ENCODE data around the gene UBE2D1. TPM values are rescaled to one million over a fixed set of nuclear protein-coding genes. Genes with fewer than 3 reads are reported as not detected.

Gene UBE2D1
- total RNA-seq, 1 experiment from 2014 or later: 13.6 TPM

GRCh38 chr10:58384999-58385783, 50.4 kb downstream of the UBE2D1 start, which contains the start of gene TFAM:
Gene TFAM (plus strand): TSS chr10:58385410. CDS start chr10:58385548, 138 bp downstream.
- H3F3A ChIP-seq (ENCODE audit: low read length, unreplicated experiment): no peaks in the 10 kb centered on the region
- peak within 1 kb of the TSS; percentile 87 for H3K4me3 ChIP-seq (ENCODE audit: low read length)
- peak within 1 kb of the TSS; percentile 92 for H3K9ac ChIP-seq (ENCODE audit: low read length)
- H3K79me2 ChIP-seq (ENCODE audit: low read length): peaks cover 57% of the 10 kb centered on the region
- ATAC-seq (peak; percentile 87), DNase-seq (peak; percentile 95)
- no peaks in the 10 kb centered on the region for H3K9me2 ChIP-seq (replicated peaks; ENCODE audit: low read length)
- intact Hi-C loops (cut with micrococcal nuclease): loop anchor here (1.0 to 5.0 kb wide), 5 partner anchors 32 to 116 kb away; partner anchors contain the start of gene CISD1
- H3K36me3 ChIP-seq (ENCODE audit: low read depth, low read length): peaks cover 36% of the 10 kb centered on the region
- peak within 1 kb of the TSS; percentile 55 for H3K27ac ChIP-seq (ENCODE audit: low read length)
- TSS peak; percentile 65 for BruUV-seq (replicated peaks)
- no peaks in the 10 kb centered on the region for H3K27me3 ChIP-seq (ENCODE audit: low read length)
- H3K4me1 ChIP-seq (ENCODE audit: insufficient read depth, low read length): peaks cover 25% of the 10 kb centered on the region
- TF ChIP-seq EZH2 (IDR thresholded peaks at IDR 0.05; ENCODE audit: low read length, unreplicated experiment) (no peak), CTCF (conservative IDR thresholded peaks at IDR 0.05; ENCODE audit: low read depth, low read length) (peak; percentile 75)
- POLR2A ChIA-PET (ENCODE audit: unreplicated experiment): interaction anchor here (0.6 to 1.1 kb wide), 6 partner anchors 50 to 783 kb away, joined by 3 to 9 read pairs (median 4); partner anchors contain the start of gene CISD1
- CTCF ChIA-PET: interaction anchor here (0.6 to 1.6 kb wide), 5 partner anchors 8 to 86 kb away, joined by 4 to 5 read pairs (median 4); no protein-coding TSS in a partner anchor
- H4K20me1 ChIP-seq (ENCODE audit: low read length): peaks cover 32% of the 10 kb centered on the region
- peak within 1 kb of the TSS; percentile 99 for H2AFZ ChIP-seq (ENCODE audit: low read length)
- H3K4me2 ChIP-seq (ENCODE audit: low read length): peak within 1 kb of the TSS; percentile 87
- no peaks in the 10 kb centered on the region for H3K9me3 ChIP-seq (ENCODE audit: low read length)

GRCh38 chr10:58385784-58386112, 50.9 kb downstream of the UBE2D1 start:
- ChIA-PET POLR2A (ENCODE audit: unreplicated experiment) (interaction anchor here (1.1 kb wide), 1 partner anchor 117 kb away, joined by 3 read pairs; the partner anchor contains the start of gene CISD1), CTCF (interaction anchor here (1.0 to 1.6 kb wide), 2 partner anchors 85 to 87 kb away, joined by 5 read pairs; no protein-coding TSS in a partner anchor)
- peaks cover 62% of the 10 kb centered on the region for H3K79me2 ChIP-seq (ENCODE audit: low read length)
- H4K20me1 ChIP-seq (ENCODE audit: low read length): peaks cover 32% of the 10 kb centered on the region
- H3K9me2 ChIP-seq (replicated peaks; ENCODE audit: low read length): no peaks in the 10 kb centered on the region
- H3K4me1 ChIP-seq (ENCODE audit: insufficient read depth, low read length): peaks cover 25% of the 10 kb centered on the region
- H3K4me2 ChIP-seq (ENCODE audit: low read length): peak overlapping the region; percentile 87
- ATAC-seq (peak; percentile 56), DNase-seq (peak; percentile 60)
- no peaks in the 10 kb centered on the region for H3K9me3 ChIP-seq (ENCODE audit: low read length)
- intact Hi-C loops (cut with micrococcal nuclease): loop anchor here (1.0 to 5.0 kb wide), 5 partner anchors 33 to 116 kb away; partner anchors contain the start of gene CISD1
- BruUV-seq (replicated peaks): no TSS peak
- H3K36me3 ChIP-seq (ENCODE audit: low read depth, low read length): peaks cover 40% of the 10 kb centered on the region
- H3K4me3 ChIP-seq (ENCODE audit: low read length): peak overlapping the region; percentile 87
- H2AFZ ChIP-seq (ENCODE audit: low read length): peak overlapping the region; percentile 99
- TF ChIP-seq EZH2 (IDR thresholded peaks at IDR 0.05; ENCODE audit: low read length, unreplicated experiment): no peak
- no peak for TF ChIP-seq EZH2phosphoT487 (IDR thresholded peaks at IDR 0.05; ENCODE audit: borderline replicate concordance, low read length)
- no peak for TF ChIP-seq CTCF (conservative IDR thresholded peaks at IDR 0.05; ENCODE audit: low read depth, low read length)
- H3K9ac ChIP-seq (ENCODE audit: low read length): peak overlapping the region; percentile 92
- no peaks in the 10 kb centered on the region for H3K27me3 ChIP-seq (ENCODE audit: low read length)
- H3K27ac ChIP-seq (ENCODE audit: low read length): peak overlapping the region; percentile 55
- no peaks in the 10 kb centered on the region for H3F3A ChIP-seq (ENCODE audit: low read length, unreplicated experiment)
